CD8-positive, alpha-beta memory T cell (primary cell): ENCODE measurements around the gene MYG1. TPM values are rescaled to one million over a fixed set of nuclear protein-coding genes. Genes with fewer than 3 reads are reported as not detected.

Experiments
- CTCF ChIA-PET: fragments of 350-600 bp; sonication (Branson Sonifier 250); formaldehyde crosslinking; loops from one replicate; lab custom pipeline; 2021; ENCODE audit warnings: antibody characterized with exemption; lab: Charles Lee
- POLR2A ChIA-PET: fragments of 350-600 bp; sonication (Branson Sonifier 250); formaldehyde crosslinking; loops from one replicate; lab custom pipeline; 2021; ENCODE audit warnings: antibody characterized with exemption; lab: Charles Lee
- DNase-seq, 5 donors: peaks; one replicate each; pipeline versions ENCODE4 v3.0.0 to v3.0.0-alpha.2; 2020 to 2022; ENCODE audit warnings: mixed read lengths in 1 of 5
- H3K27ac ChIP-seq: one replicate; pipeline ENCODE4 v1.7.0; 2013; ENCODE audit warnings: low read depth, mild to moderate bottlenecking, low read length, moderate library complexity
- H3K27me3 ChIP-seq: 2 replicates; pipeline ENCODE4 v1.7.0; 2013; ENCODE audit warnings: low read length, mild to moderate bottlenecking; ENCODE audit not compliant: insufficient read depth, poor library complexity, severe bottlenecking
- H3K36me3 ChIP-seq: 2 replicates; pipeline ENCODE4 v1.7.0; 2013; ENCODE audit warnings: mild to moderate bottlenecking, low read length, moderate library complexity; ENCODE audit not compliant: insufficient read depth
- H3K4me1 ChIP-seq: 2 replicates; pipeline ENCODE4 v1.7.0; 2013; ENCODE audit warnings: mild to moderate bottlenecking, low read length, moderate library complexity; ENCODE audit not compliant: insufficient read depth
- H3K4me3 ChIP-seq: 2 replicates; pipeline ENCODE4 v1.7.0; 2013; ENCODE audit warnings: mild to moderate bottlenecking, low read length
- H3K9me3 ChIP-seq: 2 replicates; pipeline ENCODE4 v1.7.0; 2013; ENCODE audit warnings: mild to moderate bottlenecking, low read length
- H3K27ac Mint-ChIP-seq, 8 donors: one replicate each; pipeline ENCODE4 v1.8.0; 2020 to 2021; ENCODE audit warnings: mixed read lengths in 8 of 8, mild to moderate bottlenecking in 6 of 8, inconsistent platforms in 3 of 8, moderate library complexity in 3 of 8
- H3K27me3 Mint-ChIP-seq, 2 donors: one replicate each; pipeline ENCODE4 v1.8.0; 2020 to 2021; ENCODE audit warnings: mixed read lengths in 2 of 2, mild to moderate bottlenecking in 1 of 2, moderate library complexity in 1 of 2
- H3K36me3 Mint-ChIP-seq, 3 donors: one replicate each; pipeline ENCODE4 v1.8.0; 2020 to 2021; ENCODE audit warnings: mixed read lengths in 3 of 3, inconsistent platforms in 1 of 3, mild to moderate bottlenecking in 1 of 3
- H3K4me1 Mint-ChIP-seq, 3 donors: one replicate each; pipeline ENCODE4 v1.8.0; 2020 to 2021; ENCODE audit warnings: mixed read lengths in 3 of 3, inconsistent platforms in 1 of 3, mild to moderate bottlenecking in 1 of 3
- H3K4me3 Mint-ChIP-seq, 7 donors: one replicate each; pipeline ENCODE4 v1.8.0; 2020 to 2021; ENCODE audit warnings: mixed read lengths in 7 of 7, mild to moderate bottlenecking in 6 of 7, moderate library complexity in 4 of 7, inconsistent platforms in 2 of 7
- H3K9me3 Mint-ChIP-seq, 5 donors: one replicate each; pipeline ENCODE4 v1.8.0; 2020 to 2022; ENCODE audit warnings: mixed read lengths in 5 of 5, mild to moderate bottlenecking in 3 of 5, moderate library complexity in 2 of 5, inconsistent platforms in 1 of 5
- polyA plus RNA-seq: library from polyadenylated mRNA; unstranded; fragments of 300-500 nt; fragmentation: Illumina TruSeq; gene quantifications from one replicate; pipeline ENCODE4 v1.2.3, GENCODE V29; 2021
- total RNA-seq, 2 experiments: library from RNA; stranded (reverse); gene quantifications; one replicate each; pipeline ENCODE4 v1.2.3, GENCODE V29; 2021

Gene MYG1
- total and polyA plus RNA-seq, 3 experiments from 2014 or later = 67.9 to 82.5 (median 81.1) TPM

- Mint-ChIP-seq H3K27me3 (no peaks in the 10 kb centered on the region), H3K27ac (peak overlapping the region in 5 of 8 donors; percentile 40 to 97 (median 80)), H3K36me3 (peaks cover 0 to 65% (median 13%) of the 10 kb centered on the region in 3 donors), H3K4me3 (peak overlapping the region in 5 of 7 donors; percentile 4 to 100 (median 97)), H3K4me1 (peaks cover 65 to 82% (median 74%) of the 10 kb centered on the region in 3 donors), H3K9me3 (no peaks in the 10 kb centered on the region)
- H3K27ac ChIP-seq = no peak overlapping the region
- no peaks in the 10 kb centered on the region for H3K27me3 ChIP-seq
- ChIA-PET POLR2A (interaction anchor here (0.6 to 1.7 kb wide), 5 partner anchors 15 to 111 kb away, joined by 3 to 13 read pairs (median 5); partner anchors contain the start of genes AAAS and SP1), CTCF (interaction anchor here (0.8 to 11.3 kb wide), 7 partner anchors 10 to 232 kb away, joined by 3 to 115 read pairs (median 4); partner anchors contain the start of gene AAAS)
- H3K9me3 ChIP-seq = no peaks in the 10 kb centered on the region
- H3K4me3 ChIP-seq = no peak overlapping the region
- H3K36me3 ChIP-seq = peaks cover 17% of the 10 kb centered on the region
- H3K4me1 ChIP-seq = peaks cover 46% of the 10 kb centered on the region
- DNase-seq = no peak
Observed at GRCh38 chr12:53298164-53298563, 1.3 kb upstream of the MYG1 start.

DNA sequence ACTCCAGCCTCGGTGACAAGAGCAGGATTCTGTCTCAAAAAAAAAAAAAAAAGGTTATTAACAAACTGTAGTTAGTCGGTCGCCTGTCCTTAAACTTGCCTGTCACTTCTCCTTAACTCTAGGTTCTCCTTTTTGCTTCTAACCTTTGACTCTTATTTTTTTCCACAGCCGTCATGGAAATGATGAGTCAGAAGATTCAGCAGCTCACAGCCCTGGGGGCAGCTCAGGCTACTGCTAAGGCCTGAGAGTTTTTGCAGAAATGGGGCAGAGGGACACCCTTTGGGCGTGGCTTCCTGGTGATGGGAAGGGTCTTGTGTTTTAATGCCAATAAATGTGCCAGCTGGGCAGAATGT lies 418 bp upstream of the MYG1 start:
- Histone ChIP-seq H3K27ac (peak overlapping the region; percentile 63), H3K4me1 (peaks cover 46% of the 10 kb centered on the region), H3K36me3 (peaks cover 20% of the 10 kb centered on the region), H3K4me3 (peak overlapping the region; percentile 87), H3K27me3 (no peaks in the 10 kb centered on the region), H3K9me3 (no peaks in the 10 kb centered on the region)
- peak overlapping the region; percentile 91 to 98 (median 95) for H3K27ac Mint-ChIP-seq
- peaks cover 0 to 73% (median 13%) of the 10 kb centered on the region in 3 donors for H3K36me3 Mint-ChIP-seq
- H3K27me3 Mint-ChIP-seq = no peaks in the 10 kb centered on the region
- peak in 2 of 5 donors; percentile 20 to 65 for DNase-seq
- no peaks in the 10 kb centered on the region for H3K9me3 Mint-ChIP-seq
- H3K4me3 Mint-ChIP-seq = peak overlapping the region; percentile 97 to 99 (median 98)
- peaks cover 65 to 85% (median 78%) of the 10 kb centered on the region in 3 donors for H3K4me1 Mint-ChIP-seq
- CTCF ChIA-PET = interaction anchor here (1.0 to 11.3 kb wide), 8 partner anchors 9 to 233 kb away, joined by 3 to 115 read pairs (median 7); partner anchors contain the start of gene AAAS
- POLR2A ChIA-PET = interaction anchor here (0.9 to 1.7 kb wide), 7 partner anchors 22 to 202 kb away, joined by 3 to 13 read pairs (median 5); partner anchors contain the start of genes AAAS, CSAD, TARBP2 and ZNF740

- Mint-ChIP-seq H3K4me3 (peak overlapping the region; percentile 97 to 99 (median 98)), H3K4me1 (peaks cover 59 to 80% (median 72%) of the 10 kb centered on the region in 3 donors), H3K9me3 (no peaks in the 10 kb centered on the region), H3K27ac (peak overlapping the region; percentile 91 to 98 (median 95)), H3K36me3 (peaks cover 0 to 79% (median 13%) of the 10 kb centered on the region in 3 donors), H3K27me3 (no peaks in the 10 kb centered on the region)
- Histone ChIP-seq H3K9me3 (no peaks in the 10 kb centered on the region), H3K36me3 (peaks cover 22% of the 10 kb centered on the region), H3K4me1 (peaks cover 39% of the 10 kb centered on the region), H3K4me3 (peak overlapping the region; percentile 87), H3K27ac (peak overlapping the region; percentile 63), H3K27me3 (no peaks in the 10 kb centered on the region)
- DNase-seq = no peak
- CTCF ChIA-PET = interaction anchor here (1.1 to 11.3 kb wide), 6 partner anchors 12 to 200 kb away, joined by 3 to 115 read pairs (median 7); partner anchors contain the start of gene AAAS
- POLR2A ChIA-PET = interaction anchor here (1.0 to 1.7 kb wide), 5 partner anchors 21 to 200 kb away, joined by 4 to 13 read pairs (median 8); partner anchors contain the start of genes AAAS, CSAD, TARBP2 and ZNF740
Observed at GRCh38 chr12:53300187-53300586, 692 bp downstream of the MYG1 start.

- Histone ChIP-seq H3K36me3 (peaks cover 36% of the 10 kb centered on the region), H3K4me1 (peaks cover 16% of the 10 kb centered on the region), H3K4me3 (no peak overlapping the region), H3K27me3 (no peaks in the 10 kb centered on the region), H3K9me3 (no peaks in the 10 kb centered on the region), H3K27ac (no peak overlapping the region)
- H3K27ac Mint-ChIP-seq = peak overlapping the region in 6 of 8 donors; percentile 20 to 82 (median 77)
- no peaks in the 10 kb centered on the region for H3K9me3 Mint-ChIP-seq
- ChIA-PET CTCF (interaction anchor here (1.3 to 3.8 kb wide), 2 partner anchors 12 to 18 kb away, joined by 3 to 25 read pairs; partner anchors contain the start of gene AAAS), POLR2A (no interaction called here)
- H3K27me3 Mint-ChIP-seq = no peaks in the 10 kb centered on the region
- peak overlapping the region in 4 of 7 donors; percentile 21 to 97 (median 54) for H3K4me3 Mint-ChIP-seq
- peaks cover 0 to 86% (median 15%) of the 10 kb centered on the region in 3 donors for H3K36me3 Mint-ChIP-seq
- peaks cover 41 to 54% (median 49%) of the 10 kb centered on the region in 3 donors for H3K4me1 Mint-ChIP-seq
- no peak for DNase-seq
Observed at GRCh38 chr12:53302903-53303302, 3.4 kb downstream of the MYG1 start.

- Histone ChIP-seq H3K36me3 (peaks cover 40% of the 10 kb centered on the region), H3K27me3 (no peaks in the 10 kb centered on the region), H3K4me3 (no peak overlapping the region), H3K27ac (no peak overlapping the region), H3K4me1 (no peaks in the 10 kb centered on the region), H3K9me3 (no peaks in the 10 kb centered on the region)
- peak overlapping the region in 1 of 7 donors; percentile 2 for H3K4me3 Mint-ChIP-seq
- ChIA-PET POLR2A (no interaction called here), CTCF (no interaction called here)
- no peaks in the 10 kb centered on the region for H3K9me3 Mint-ChIP-seq
- no peaks in the 10 kb centered on the region for H3K27me3 Mint-ChIP-seq
- peak overlapping the region in 2 of 8 donors; percentile 64 to 66 for H3K27ac Mint-ChIP-seq
- peaks cover 12 to 17% (median 15%) of the 10 kb centered on the region in 3 donors for H3K4me1 Mint-ChIP-seq
- DNase-seq = no peak
- peaks cover 0 to 86% (median 12%) of the 10 kb centered on the region in 3 donors for H3K36me3 Mint-ChIP-seq
Observed at GRCh38 chr12:53306826-53307225, 7.3 kb downstream of the MYG1 start.

DNA sequence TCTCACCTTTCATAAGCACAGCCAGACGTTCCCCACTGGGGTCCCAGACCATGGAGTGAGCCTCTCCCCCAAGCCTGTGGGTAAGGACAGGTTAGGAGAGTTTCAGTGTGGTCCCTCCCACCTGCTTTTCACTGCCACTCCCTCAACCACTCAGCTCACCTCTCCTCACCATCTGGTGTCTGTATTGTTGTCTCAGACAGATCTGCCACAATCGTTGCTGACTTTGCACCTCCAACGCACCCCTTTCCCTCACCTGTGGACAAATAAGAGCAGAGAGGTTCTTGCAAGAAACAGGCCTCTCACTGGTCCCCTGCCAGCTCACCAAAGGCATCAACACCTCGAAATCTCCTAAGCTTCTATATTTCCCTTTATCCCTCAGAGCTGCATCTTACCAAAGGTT lies 8.8 kb downstream of the MYG1 start:
- H3K4me1 ChIP-seq = no peaks in the 10 kb centered on the region
- Mint-ChIP-seq H3K27me3 (no peaks in the 10 kb centered on the region), H3K4me3 (no peak overlapping the region), H3K36me3 (peaks cover 0 to 74% (median 6%) of the 10 kb centered on the region in 3 donors), H3K9me3 (no peaks in the 10 kb centered on the region), H3K27ac (peak overlapping the region in 3 of 8 donors; percentile 36 to 84 (median 54)), H3K4me1 (peaks cover 2 to 3% (median 2%) of the 10 kb centered on the region in 3 donors)
- no peak overlapping the region for H3K27ac ChIP-seq
- peaks cover 35% of the 10 kb centered on the region for H3K36me3 ChIP-seq
- H3K4me3 ChIP-seq = no peak overlapping the region
- ChIA-PET POLR2A (interaction anchor here (1.1 kb wide), 1 partner anchor 13 kb away, joined by 3 read pairs; no protein-coding TSS in a partner anchor), CTCF (interaction anchor here (0.8 to 2.3 kb wide), 3 partner anchors 13 to 44 kb away, joined by 3 to 9 read pairs (median 4); partner anchors contain the start of gene AAAS)
- no peaks in the 10 kb centered on the region for H3K9me3 ChIP-seq
- DNase-seq = no peak
- H3K27me3 ChIP-seq = no peaks in the 10 kb centered on the region

DNA sequence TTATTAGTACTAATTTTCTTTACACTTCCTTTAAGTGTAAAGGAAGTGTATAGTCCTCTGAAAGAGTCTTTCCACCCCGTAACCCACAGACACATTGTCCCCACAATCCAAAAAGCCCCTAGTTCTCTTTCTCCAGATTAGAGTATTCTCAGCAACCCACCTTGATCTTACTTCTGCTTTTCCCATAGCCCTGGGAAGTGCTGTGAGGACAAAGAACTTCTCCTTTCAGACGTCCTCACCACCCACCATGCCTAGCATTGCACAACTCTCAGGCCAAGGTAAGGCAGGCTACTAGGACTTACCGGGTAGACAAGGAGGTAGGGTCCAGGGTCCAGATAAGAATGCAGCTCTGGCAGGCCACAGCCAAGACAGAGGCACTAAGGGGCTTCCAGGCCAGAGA lies 14.5 kb downstream of the MYG1 start:
- POLR2A ChIA-PET = interaction anchor here (0.7 kb wide), 1 partner anchor 89 kb away, joined by 5 read pairs; no protein-coding TSS in a partner anchor

More for the DNA sequence above, 14.5 kb downstream of the MYG1 start:
- Mint-ChIP-seq H3K4me3 (no peak overlapping the region), H3K27ac (peak overlapping the region in 2 of 8 donors; percentile 37 to 76), H3K36me3 (peaks cover 4 to 61% (median 10%) of the 10 kb centered on the region in 3 donors), H3K4me1 (peaks cover 4 to 5% (median 5%) of the 10 kb centered on the region in 3 donors), H3K9me3 (no peaks in the 10 kb centered on the region), H3K27me3 (no peaks in the 10 kb centered on the region)
- no peak overlapping the region for H3K27ac ChIP-seq
- peaks cover 27% of the 10 kb centered on the region for H3K36me3 ChIP-seq
- H3K9me3 ChIP-seq = no peaks in the 10 kb centered on the region
- no peak for DNase-seq
- no peaks in the 10 kb centered on the region for H3K27me3 ChIP-seq
- CTCF ChIA-PET = interaction anchor here (1.7 kb wide), 1 partner anchor 31 kb away, joined by 5 read pairs; no protein-coding TSS in a partner anchor
- no peak overlapping the region for H3K4me3 ChIP-seq
- H3K4me1 ChIP-seq = no peaks in the 10 kb centered on the region
